ENCODE data around the gene RPS6KA2.

Gene RPS6KA2

GRCh38 chr6:166520905-166521834 is 105.9 kb downstream of the RPS6KA2 start:
- DNase-seq, result no peak

DNA sequence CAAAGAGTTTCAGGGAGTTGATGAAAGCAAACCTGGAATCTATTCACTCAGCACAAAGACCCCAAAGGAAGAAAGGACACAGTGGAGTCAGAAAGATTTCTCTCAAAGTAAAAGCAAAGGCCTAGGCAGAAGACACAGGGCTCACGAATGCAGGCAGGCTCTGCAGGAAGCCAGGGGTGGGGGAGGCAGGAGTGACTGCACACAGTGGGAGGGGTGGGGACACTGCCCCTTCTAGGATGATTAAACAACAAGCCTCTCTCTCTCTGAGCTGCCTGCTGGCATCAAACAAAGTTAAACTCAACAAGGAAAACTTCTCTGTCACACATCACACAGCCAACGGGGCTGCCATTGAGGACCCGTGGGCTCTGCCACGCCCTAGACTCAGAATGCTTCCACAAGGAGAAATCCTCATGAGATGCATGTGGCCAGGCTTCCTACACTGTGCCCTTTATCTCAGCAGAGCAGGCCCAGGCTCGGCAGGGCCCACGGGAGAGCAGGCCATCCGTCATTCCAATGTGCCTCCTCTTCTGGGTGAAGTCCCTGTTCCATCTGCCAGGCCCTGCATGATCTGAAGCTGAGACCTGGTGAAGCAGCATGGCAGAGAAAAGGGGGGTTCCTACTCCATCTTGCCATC is 110.7 kb downstream of the RPS6KA2 start:
- no peak for DNase-seq

DNA sequence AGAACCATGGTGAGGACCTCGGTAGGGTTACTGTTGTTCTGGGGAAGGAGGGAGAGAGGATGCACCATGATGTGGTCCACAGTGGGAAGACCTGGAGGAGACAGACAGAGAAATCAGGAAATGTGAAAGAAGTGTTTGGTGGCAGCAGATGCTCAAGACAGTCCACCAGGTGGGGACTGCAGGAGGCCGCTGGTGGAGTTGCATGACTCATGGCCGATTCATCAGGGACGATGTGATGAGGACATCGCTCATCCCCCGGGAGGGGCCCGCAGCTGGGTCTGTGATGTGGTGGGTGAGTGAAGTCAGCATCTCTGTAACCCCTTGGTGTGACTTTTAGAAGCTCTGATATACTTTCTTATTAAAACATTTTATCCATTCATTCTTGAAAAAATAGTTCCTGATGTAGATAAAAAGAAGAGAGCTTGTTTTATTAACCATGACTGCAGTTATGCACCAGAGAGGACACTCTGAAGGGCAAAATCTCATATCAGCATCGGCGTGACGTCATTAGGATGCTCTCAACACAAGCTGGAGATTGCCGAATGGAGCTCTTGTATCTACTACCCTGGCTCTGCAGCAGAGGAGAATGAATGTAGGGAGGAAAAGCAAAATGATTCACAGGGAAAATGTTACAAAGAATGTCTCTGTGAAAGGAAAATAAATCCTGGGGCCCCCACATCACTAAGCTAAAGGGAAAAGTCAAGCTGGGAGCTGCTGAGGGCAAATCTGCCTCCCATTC is 111.8 kb downstream of the RPS6KA2 start:
- DNase-seq, result no peak

DNA sequence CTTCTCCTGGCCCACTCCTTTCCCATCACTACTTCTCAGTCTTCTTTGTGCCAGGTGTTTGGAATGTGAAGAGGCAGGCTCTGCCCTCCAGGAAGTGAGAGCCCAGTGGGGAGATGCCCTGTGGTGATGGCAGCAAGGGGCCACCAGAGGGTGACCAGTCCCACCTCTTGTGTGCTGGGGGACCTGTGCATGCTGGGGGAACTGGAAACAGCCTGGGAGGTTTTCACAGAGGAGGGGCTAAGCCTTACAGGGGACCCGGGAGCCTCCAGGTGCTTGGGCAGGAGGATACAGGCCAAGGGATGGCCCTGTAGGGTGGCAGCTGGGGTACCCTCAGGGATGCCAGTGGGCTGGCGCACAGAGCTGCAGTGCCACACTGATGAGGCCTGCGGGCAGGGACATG is 112.9 kb downstream of the RPS6KA2 start:
- DNase-seq, result no peak

GRCh38 chr6:166512567-166512966 is 114.5 kb downstream of the RPS6KA2 start:
- no peak for DNase-seq

DNA sequence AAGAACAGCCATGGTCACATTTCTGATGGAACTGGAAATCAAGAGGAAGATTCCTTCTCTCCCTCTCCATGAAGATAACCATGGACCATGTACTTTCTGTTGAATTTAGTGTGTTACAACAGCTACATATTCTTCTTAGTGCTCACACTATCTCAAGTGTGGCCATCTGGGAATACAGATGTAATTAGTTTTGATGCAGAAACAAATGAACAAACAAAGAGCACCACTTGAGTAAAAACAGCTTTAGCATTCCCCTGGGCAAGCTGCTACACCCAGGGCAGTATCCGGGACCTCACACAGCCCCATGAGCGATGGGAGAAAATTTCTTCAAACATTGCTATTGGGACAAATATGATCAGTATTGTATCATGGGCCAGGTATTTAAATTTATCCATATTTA is 115.7 kb downstream of the RPS6KA2 start:
- DNase-seq, result no peak

- DNase-seq, result no peak
These were observed 117.9 kb downstream of the RPS6KA2 start for GRCh38 chr6:166509193-166509592.

- no peak for DNase-seq
These were observed 118.3 kb downstream of the RPS6KA2 start for GRCh38 chr6:166508726-166509125.

DNA sequence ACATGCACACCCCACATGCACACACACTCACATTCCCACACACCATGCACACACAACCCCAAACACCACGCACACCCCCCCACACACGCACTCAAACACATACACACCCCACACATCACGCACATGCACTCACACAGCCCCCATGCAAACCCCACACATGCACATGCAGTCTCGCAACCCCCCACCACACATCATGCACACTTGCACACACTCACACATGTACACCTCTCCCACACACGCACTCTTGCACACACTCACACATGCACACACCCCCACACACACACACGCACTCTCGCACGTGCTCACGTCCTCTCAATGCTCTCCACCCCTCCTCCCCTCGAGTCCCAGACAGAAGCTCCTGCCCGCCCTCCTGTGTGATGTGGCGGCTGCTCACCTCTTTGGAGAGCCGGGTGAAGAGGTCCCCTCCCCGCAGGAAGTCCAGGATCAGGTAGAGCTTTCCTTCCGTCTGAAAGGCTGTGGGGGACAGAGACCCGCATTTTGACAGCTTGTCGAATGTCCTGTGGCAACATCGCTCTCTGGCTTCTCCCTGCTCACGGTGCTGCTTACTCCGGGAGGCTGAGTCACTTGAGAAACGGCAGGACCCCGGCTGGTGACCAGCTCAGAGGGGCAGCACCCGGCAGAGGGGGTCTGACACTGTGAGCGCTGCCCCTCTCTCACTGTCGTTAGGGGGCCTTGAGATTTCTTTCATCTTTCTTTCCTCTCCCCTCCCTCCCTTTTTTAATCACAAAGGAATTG is 119.1 kb downstream of the RPS6KA2 start:
- DNase-seq, result no peak

GRCh38 chr6:166507380-166507779 is 119.7 kb downstream of the RPS6KA2 start:
- no peak for DNase-seq

- DNase-seq, result no peak
These were observed 121.7 kb downstream of the RPS6KA2 start for GRCh38 chr6:166505133-166505905.

DNA sequence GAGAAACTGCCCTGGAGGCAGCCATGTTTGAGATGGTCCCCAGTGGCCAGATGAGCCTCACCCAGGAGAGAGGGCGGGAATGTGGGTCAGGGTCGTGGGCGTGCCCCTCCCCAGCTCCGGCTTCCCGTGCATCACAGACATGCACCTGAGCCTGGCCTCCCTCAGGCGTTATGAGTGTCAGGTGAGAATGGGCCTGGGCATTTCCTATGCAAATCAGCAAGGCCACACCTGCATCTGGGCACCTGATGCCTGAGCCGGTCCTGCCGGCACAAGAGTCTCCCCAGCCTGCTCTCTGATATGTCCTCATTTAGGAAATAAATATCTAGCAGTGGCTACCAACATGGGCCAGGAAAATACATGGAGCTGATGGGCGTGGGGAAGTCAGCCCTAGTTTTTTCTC is 123.0 kb downstream of the RPS6KA2 start:
- no peak for DNase-seq

GRCh38 chr6:166503167-166503744 is 123.8 kb downstream of the RPS6KA2 start:
- DNase-seq, result no peak

- no peak for DNase-seq
These were observed 124.6 kb downstream of the RPS6KA2 start for GRCh38 chr6:166502453-166502852.

DNA sequence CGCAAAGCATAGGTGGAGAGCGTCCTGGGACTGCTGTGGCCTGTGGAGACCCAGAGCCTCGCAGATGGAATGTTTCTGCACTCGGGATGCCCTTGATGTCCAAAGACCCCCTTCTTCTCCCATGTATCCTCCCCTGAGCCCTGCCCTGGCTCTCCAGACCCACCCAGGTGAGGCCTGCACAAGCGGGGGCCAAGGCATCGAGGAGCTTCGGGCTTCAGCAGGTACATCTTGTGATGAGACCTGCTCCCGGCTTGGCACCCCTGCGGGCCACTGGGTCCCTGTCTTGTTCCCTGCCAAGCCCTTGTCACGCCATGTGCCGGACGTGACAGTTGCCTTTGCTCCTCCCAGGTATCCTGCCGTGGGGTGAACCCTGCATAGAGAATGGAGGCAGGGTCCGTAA is 125.8 kb downstream of the RPS6KA2 start:
- DNase-seq, result no peak

DNA sequence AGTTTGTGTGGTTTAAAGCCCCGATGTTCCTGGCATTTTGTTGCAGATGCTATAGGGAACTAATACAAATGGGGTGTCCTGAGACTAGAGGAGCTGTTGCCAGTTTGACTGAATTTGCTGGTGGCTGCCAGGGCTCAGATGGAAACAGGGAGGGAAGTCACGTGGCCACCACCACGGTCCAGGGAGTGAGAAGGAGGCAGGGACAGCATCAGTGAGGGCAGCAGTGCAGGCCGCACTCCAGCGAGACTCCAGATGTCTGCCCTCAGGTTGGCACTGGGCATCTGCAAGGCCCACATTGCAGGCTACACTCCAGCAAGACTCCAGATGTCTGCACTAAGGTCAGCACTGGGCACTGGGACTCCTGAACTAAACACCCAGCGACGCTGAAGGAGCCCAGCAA is 126.8 kb downstream of the RPS6KA2 start:
- no peak for DNase-seq

- DNase-seq, result no peak
These were observed 127.5 kb downstream of the RPS6KA2 start for GRCh38 chr6:166499350-166500163.

DNA sequence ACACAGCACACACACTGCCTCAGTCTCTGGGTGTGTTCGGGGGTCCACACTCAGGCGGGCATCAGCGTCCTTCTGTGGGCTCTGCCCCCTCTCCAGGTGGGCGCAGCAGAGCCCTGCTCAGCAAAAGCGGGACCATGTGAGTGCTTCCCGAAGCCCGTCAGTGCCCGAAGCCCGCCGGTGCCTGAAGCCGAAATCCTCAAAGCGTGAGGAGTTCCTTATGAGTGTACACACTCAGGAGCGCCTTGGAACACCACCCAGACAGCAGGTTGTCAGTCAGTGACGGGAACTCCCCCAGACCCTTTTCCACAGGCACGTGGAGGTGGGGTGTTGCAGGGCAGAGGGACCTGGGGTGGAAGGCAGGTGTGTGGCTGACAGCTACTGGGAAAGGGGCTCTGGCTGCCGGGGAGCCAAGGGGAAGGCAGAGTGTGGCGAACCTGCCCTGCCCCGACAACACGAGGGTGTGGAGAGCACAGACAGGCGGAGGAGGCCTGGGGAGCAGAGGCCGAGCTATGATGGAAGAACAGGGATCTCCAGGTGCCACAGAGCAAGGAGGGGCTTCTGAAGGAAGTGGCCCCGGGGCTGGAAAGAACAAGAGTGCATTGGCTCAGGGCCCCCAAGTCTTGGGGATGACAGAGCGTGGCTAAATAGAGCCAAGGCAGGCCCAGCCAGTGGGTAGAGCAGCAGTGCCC is 128.2 kb downstream of the RPS6KA2 start:
- no peak for DNase-seq

DNA sequence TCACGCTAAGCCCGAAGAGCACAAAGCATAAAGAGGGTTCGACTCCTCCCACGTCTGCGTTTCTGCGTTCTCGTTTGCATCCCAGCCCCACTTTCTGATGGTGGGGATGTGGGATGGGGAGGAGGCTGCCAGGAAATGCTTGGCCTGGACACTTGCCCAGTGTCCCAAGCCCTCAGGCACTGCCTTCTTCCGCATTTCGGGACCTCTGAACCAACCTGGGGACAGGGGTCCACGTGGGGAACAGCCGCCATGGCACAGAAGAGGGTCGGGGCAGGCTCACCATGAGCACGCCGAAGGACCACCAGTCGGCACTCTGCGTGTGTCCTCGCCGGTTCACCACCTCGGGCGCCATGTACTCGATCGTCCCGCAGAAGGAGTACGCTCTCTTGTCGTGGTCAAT is 128.8 kb downstream of the RPS6KA2 start:
- no peak for DNase-seq

Data from NCI-H446 treated with DMSO at 0.1 percent for 48 hours (cell line).